SK-N-SH (cell line): ENCODE data around the gene THEM4. TPM values are rescaled to one million over a fixed set of nuclear protein-coding genes. Genes with fewer than 3 reads are reported as not detected.

Source experiments
- CTCF ChIA-PET: fragments of 300-600, 350-600 bp; formaldehyde crosslinking; extraction: SDS; loops from one replicate; lab custom pipeline; 2021; lab: Yijun Ruan, JAX
- POLR2A ChIA-PET: fragments of 350-600 bp; sonication (Branson Sonifier 250); formaldehyde crosslinking; extraction: SDS; loops from one replicate; lab custom pipeline; 2020; ENCODE audit warnings: antibody characterized with exemption, inconsistent platforms; lab: Yijun Ruan, JAX
- DNase-seq: peaks from one replicate; pipeline ENCODE4 v3.0.0; 2012
- H2AFZ ChIP-seq: fragments of 200-600 bp; sonication (generic); 2 replicates; pipeline ENCODE4 v1.8.1; 2016; ENCODE audit warnings: antibody characterized with exemption, mild to moderate bottlenecking, low read depth
- H3F3A ChIP-seq: fragments of 200-600 bp; sonication (generic); replicated peaks from 2 replicates; pipeline ENCODE3; 2016; ENCODE audit warnings: antibody characterized with exemption, mild to moderate bottlenecking; ENCODE audit not compliant: insufficient read depth
- H3K27ac ChIP-seq, 2 experiments: fragments of 200-500 bp in 1 of 2; fragments of 200-600 bp in 1 of 2; sonication (Bioruptor generic) in 1 of 2; sonication (generic), shearing (Covaris generic) in 1 of 2; 2 replicates each; pipeline versions ENCODE4 v1.5.1 to v1.6.1; 2014 to 2016; ENCODE audit warnings: low read depth in 2 of 2, inconsistent platforms in 1 of 2, low read length in 1 of 2, mild to moderate bottlenecking in 1 of 2, mixed read lengths in 1 of 2
- H3K27me3 ChIP-seq: fragments of 200-600 bp; sonication (generic), shearing (Covaris generic); 2 replicates; pipeline ENCODE4 v1.6.1; 2016; ENCODE audit warnings: mixed run types; ENCODE audit not compliant: insufficient read depth
- H3K36me3 ChIP-seq, 2 experiments: fragments of 200-500 bp in 1 of 2; fragments of 200-600 bp in 1 of 2; sonication (Bioruptor generic) in 1 of 2; sonication (generic) in 1 of 2; replicated peaks in 1 of 2; 2 replicates each; pipeline versions ENCODE3 to v1.5.1; 2014 to 2016; ENCODE audit warnings: low read length in 1 of 2, mild to moderate bottlenecking in 1 of 2; ENCODE audit not compliant: insufficient read depth in 2 of 2, control insufficient read depth in 1 of 2
- H3K4me1 ChIP-seq, 2 experiments: fragments of 200-500 bp in 1 of 2; fragments of 200-600 bp in 1 of 2; sonication (Bioruptor generic) in 1 of 2; sonication (generic), shearing (Covaris generic) in 1 of 2; 2 replicates each; pipeline versions ENCODE4 v1.5.1 to v1.6.1; 2014 to 2016; ENCODE audit warnings: low read depth in 1 of 2, low read length in 1 of 2, mixed run types in 1 of 2; ENCODE audit not compliant: insufficient read depth in 2 of 2, control insufficient read depth in 1 of 2
- H3K4me2 ChIP-seq: fragments of 200-600 bp; sonication (generic), shearing (Covaris generic); 2 replicates; pipeline ENCODE4 v1.6.1; 2017; ENCODE audit warnings: mixed run types
- H3K4me3 ChIP-seq, 2 experiments: fragments of 200-500 bp in 1 of 2; fragments of 200-600 bp in 1 of 2; sonication (Bioruptor generic) in 1 of 2; sonication (generic), shearing (Covaris generic) in 1 of 2; 2 replicates each; pipeline versions ENCODE4 v1.5.1 to v1.8.1; 2014 to 2016; ENCODE audit warnings: low read depth in 2 of 2, inconsistent platforms in 1 of 2, low read length in 1 of 2, mild to moderate bottlenecking in 1 of 2, mixed read lengths in 1 of 2, moderate library complexity in 1 of 2
- H3K79me2 ChIP-seq: fragments of 200-600 bp; sonication (generic); 2 replicates; pipeline ENCODE4 v1.8.1; 2017; ENCODE audit warnings: mild to moderate bottlenecking; ENCODE audit not compliant: insufficient read depth
- H3K9ac ChIP-seq: fragments of 200-600 bp; sonication (generic); 2 replicates; pipeline ENCODE4 v1.6.1; 2017; ENCODE audit warnings: mixed run types
- H3K9me2 ChIP-seq: fragments of 200-600 bp; sonication (generic); 2 replicates; pipeline ENCODE4 v1.6.1; 2017; ENCODE audit warnings: mixed run types
- H3K9me3 ChIP-seq: fragments of 200-600 bp; sonication (generic); 2 replicates; pipeline ENCODE4 v1.6.1; 2017; ENCODE audit warnings: mixed run types, mild to moderate bottlenecking, moderate library complexity
- H4K20me1 ChIP-seq: fragments of 200-600 bp; sonication (generic); 2 replicates; pipeline ENCODE4 v1.6.1; 2017; ENCODE audit warnings: mild to moderate bottlenecking, mixed run types; ENCODE audit not compliant: insufficient read depth
- EP300 ChIP-seq, 2 experiments: IDR thresholded peaks; 2 replicates each; pipeline versions ENCODE4 v1.4.0 to v1.6.1; 2012; ENCODE audit warnings: borderline replicate concordance in 1 of 2, low read depth in 1 of 2, low read length in 1 of 2
- FOSL2 ChIP-seq: IDR thresholded peaks from 2 replicates; pipeline ENCODE4 v1.4.0; 2012; ENCODE audit warnings: low read depth, mild to moderate bottlenecking, moderate library complexity, borderline replicate concordance
- FOXJ3 ChIP-seq: sonication (generic); formaldehyde crosslinking; IDR thresholded peaks from 2 replicates; pipeline ENCODE4 v1.5.1; 2020; ENCODE audit warnings: mild to moderate bottlenecking, missing genetic modification reagents
- FOXM1 ChIP-seq: IDR thresholded peaks from 2 replicates; pipeline ENCODE4 v1.4.0; 2012; ENCODE audit warnings: low read depth, mild to moderate bottlenecking
- JUND ChIP-seq: IDR thresholded peaks from 2 replicates; pipeline ENCODE4 v1.4.0; 2012
- MEF2A ChIP-seq: IDR thresholded peaks from 2 replicates; pipeline ENCODE4 v1.4.0; 2012; ENCODE audit warnings: low read depth, borderline replicate concordance
- MXI1 ChIP-seq: IDR thresholded peaks from 2 replicates; pipeline ENCODE4 v1.6.1; 2012; ENCODE audit warnings: mild to moderate bottlenecking, low read depth, low read length, improper control_type of control experiment
- NRF1 ChIP-seq: IDR thresholded peaks from 2 replicates; pipeline ENCODE4 v1.6.1; 2012; ENCODE audit warnings: low read depth, mild to moderate bottlenecking, low read length
- PBX3 ChIP-seq: IDR thresholded peaks from 2 replicates; pipeline ENCODE4; 2012
- POLR2AphosphoS5 ChIP-seq: IDR thresholded peaks from 2 replicates; pipeline ENCODE4 v1.6.1; 2012; ENCODE audit warnings: low read depth, low read length
- REST ChIP-seq: IDR thresholded peaks from 2 replicates; pipeline ENCODE4 v1.6.1; 2012; ENCODE audit warnings: mild to moderate bottlenecking, low read depth, low read length, moderate library complexity
- SMC3 ChIP-seq: IDR thresholded peaks from 2 replicates; pipeline ENCODE4 v1.6.1; 2012; ENCODE audit warnings: low read depth, low read length, improper control_type of control experiment
- TAF1 ChIP-seq: IDR thresholded peaks from 2 replicates; pipeline ENCODE4 v1.6.1; 2012; ENCODE audit warnings: low read depth, mild to moderate bottlenecking, low read length, moderate library complexity, borderline replicate concordance
- TEAD4 ChIP-seq: IDR thresholded peaks from 2 replicates; pipeline ENCODE4 v1.4.0; 2012; ENCODE audit warnings: mild to moderate bottlenecking, borderline replicate concordance; ENCODE audit not compliant: insufficient read depth
- YY1 ChIP-seq: IDR thresholded peaks from 2 replicates; pipeline ENCODE4 v1.4.0; 2012; ENCODE audit warnings: low read depth, mild to moderate bottlenecking
- WGBS: methylation state at CpG from one replicate; pipeline ENCODE4 v1.1.6; 2017; ENCODE audit warnings: low lambda C conversion rate; 5-methylcytosine and 5-hydroxymethylcytosine counted together
- polyA plus RNA-seq, 3 experiments: library from polyadenylated mRNA; depleted of rRNA; stranded (reverse); fragments of >200 nt; gene quantifications; 2 replicates each; pipeline ENCODE4 v1.2.3, GENCODE V29; 2012
- TF ChIP-seq, protein P1 (sequence below): fragments of 150-350 bp; IDR thresholded peaks from 2 replicates; pipeline ENCODE4 v1.6.1; 2016; ENCODE audit warnings: mild to moderate bottlenecking, low read depth, low read length
- TF ChIP-seq, protein P2 (sequence below): IDR thresholded peaks from 2 replicates; pipeline ENCODE4 v1.4.0; 2012; ENCODE audit warnings: low read depth
- TF ChIP-seq, protein P3 (sequence below): fragments of 200-600 bp; sonication (generic); IDR thresholded peaks from 2 replicates; pipeline ENCODE4 v1.6.1; 2017; ENCODE audit warnings: antibody characterized with exemption, mild to moderate bottlenecking, moderate library complexity
- TF ChIP-seq, protein P4 (sequence below): IDR thresholded peaks from 2 replicates; pipeline ENCODE4 v1.4.0; 2012; ENCODE audit warnings: low read depth, borderline replicate concordance

The THEM4 gene
- polyA plus RNA-seq, 1 of the 3 experiments (the other 2 are of a cell fraction), result 10.1 TPM

DNA sequence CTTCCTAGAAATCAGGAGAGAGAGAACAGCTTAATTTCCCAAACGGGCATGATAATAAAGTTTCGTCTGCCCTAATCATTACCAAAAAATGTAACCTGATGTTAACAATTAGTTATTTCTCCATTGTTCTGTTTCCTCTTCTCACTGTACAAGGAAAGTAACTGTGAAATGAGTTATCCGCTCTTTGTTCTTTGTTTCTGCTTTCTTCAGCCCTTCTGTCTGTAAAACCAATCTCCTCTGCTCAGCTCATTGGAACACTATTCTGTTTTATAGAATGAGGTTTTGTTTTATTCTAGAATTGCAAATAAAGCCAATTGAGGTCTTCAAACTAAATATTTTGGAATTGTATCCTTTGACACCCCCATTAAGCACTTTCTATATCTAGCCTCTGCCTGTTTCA, 8.8 kb upstream of the THEM4 start (continued):
- no peak for TF ChIP-seq SMC3
- TF ChIP-seq YY1, result no peak
- TF ChIP-seq TEAD4, result no peak
- TF ChIP-seq, protein P1, sequence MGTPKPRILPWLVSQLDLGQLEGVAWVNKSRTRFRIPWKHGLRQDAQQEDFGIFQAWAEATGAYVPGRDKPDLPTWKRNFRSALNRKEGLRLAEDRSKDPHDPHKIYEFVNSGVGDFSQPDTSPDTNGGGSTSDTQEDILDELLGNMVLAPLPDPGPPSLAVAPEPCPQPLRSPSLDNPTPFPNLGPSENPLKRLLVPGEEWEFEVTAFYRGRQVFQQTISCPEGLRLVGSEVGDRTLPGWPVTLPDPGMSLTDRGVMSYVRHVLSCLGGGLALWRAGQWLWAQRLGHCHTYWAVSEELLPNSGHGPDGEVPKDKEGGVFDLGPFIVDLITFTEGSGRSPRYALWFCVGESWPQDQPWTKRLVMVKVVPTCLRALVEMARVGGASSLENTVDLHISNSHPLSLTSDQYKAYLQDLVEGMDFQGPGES, result no peak
- no peak for TF ChIP-seq FOXM1
- no peak for TF ChIP-seq EP300 (IDR thresholded peaks at IDR 0.05; ENCODE audit: borderline replicate concordance in 1 of 2, low read depth in 1 of 2, low read length in 1 of 2)
- TF ChIP-seq PBX3, result no peak
- TF ChIP-seq, all 33 proteins: peak for 0

- Histone ChIP-seq H3K79me2 (no peaks in the 10 kb centered on the region), H2AFZ (no peak overlapping the region), H3K27ac (no peak overlapping the region), H3K27me3 (peaks cover 22% of the 10 kb centered on the region), H3K4me1 (no peaks in the 10 kb centered on the region), H3F3A (no peaks in the 10 kb centered on the region), H3K9ac (no peak overlapping the region), H3K9me2 (no peaks in the 10 kb centered on the region), H3K4me3 (no peak overlapping the region), H4K20me1 (no peaks in the 10 kb centered on the region), H3K9me3 (0 out of 2 replicates have a peak, but pooled peaks cover 7% of the 10 kb centered on the region), H3K4me2 (no peak overlapping the region), H3K36me3 (no peaks in the 10 kb centered on the region)
- no peak for DNase-seq
- CTCF ChIA-PET, result interaction anchor here (1.5 kb wide), 1 partner anchor 84 kb away, joined by 5 read pairs; no protein-coding TSS in a partner anchor
- POLR2A ChIA-PET, result no interaction called here
- 7% methylated on average over 7 of the region's 7 CpGs for WGBS
- TF ChIP-seq, protein P2, sequence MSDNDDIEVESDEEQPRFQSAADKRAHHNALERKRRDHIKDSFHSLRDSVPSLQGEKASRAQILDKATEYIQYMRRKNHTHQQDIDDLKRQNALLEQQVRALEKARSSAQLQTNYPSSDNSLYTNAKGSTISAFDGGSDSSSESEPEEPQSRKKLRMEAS, result no peak
- no peak for TF ChIP-seq JUND
- TF ChIP-seq FOXJ3 (CRISPR knock-in tag), result no peak
- no peak for TF ChIP-seq MEF2A
- no peak for TF ChIP-seq MXI1
- no peak for TF ChIP-seq REST
- no peak for TF ChIP-seq FOSL2
- TF ChIP-seq SMC3, result no peak
- TF ChIP-seq, protein P3, sequence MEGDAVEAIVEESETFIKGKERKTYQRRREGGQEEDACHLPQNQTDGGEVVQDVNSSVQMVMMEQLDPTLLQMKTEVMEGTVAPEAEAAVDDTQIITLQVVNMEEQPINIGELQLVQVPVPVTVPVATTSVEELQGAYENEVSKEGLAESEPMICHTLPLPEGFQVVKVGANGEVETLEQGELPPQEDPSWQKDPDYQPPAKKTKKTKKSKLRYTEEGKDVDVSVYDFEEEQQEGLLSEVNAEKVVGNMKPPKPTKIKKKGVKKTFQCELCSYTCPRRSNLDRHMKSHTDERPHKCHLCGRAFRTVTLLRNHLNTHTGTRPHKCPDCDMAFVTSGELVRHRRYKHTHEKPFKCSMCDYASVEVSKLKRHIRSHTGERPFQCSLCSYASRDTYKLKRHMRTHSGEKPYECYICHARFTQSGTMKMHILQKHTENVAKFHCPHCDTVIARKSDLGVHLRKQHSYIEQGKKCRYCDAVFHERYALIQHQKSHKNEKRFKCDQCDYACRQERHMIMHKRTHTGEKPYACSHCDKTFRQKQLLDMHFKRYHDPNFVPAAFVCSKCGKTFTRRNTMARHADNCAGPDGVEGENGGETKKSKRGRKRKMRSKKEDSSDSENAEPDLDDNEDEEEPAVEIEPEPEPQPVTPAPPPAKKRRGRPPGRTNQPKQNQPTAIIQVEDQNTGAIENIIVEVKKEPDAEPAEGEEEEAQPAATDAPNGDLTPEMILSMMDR, result no peak
- TF ChIP-seq POLR2AphosphoS5, result no peak
- TF ChIP-seq PBX3, result no peak
- no peak for TF ChIP-seq YY1
- TF ChIP-seq, protein P4, sequence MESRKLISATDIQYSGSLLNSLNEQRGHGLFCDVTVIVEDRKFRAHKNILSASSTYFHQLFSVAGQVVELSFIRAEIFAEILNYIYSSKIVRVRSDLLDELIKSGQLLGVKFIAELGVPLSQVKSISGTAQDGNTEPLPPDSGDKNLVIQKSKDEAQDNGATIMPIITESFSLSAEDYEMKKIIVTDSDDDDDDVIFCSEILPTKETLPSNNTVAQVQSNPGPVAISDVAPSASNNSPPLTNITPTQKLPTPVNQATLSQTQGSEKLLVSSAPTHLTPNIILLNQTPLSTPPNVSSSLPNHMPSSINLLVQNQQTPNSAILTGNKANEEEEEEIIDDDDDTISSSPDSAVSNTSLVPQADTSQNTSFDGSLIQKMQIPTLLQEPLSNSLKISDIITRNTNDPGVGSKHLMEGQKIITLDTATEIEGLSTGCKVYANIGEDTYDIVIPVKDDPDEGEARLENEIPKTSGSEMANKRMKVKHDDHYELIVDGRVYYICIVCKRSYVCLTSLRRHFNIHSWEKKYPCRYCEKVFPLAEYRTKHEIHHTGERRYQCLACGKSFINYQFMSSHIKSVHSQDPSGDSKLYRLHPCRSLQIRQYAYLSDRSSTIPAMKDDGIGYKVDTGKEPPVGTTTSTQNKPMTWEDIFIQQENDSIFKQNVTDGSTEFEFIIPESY, result no peak
- no peak for TF ChIP-seq TAF1
- no peak for TF ChIP-seq NRF1
Observed at GRCh38 chr1:151916726-151917370, 7.5 kb upstream of the THEM4 start.
